GM18907 (cell line): ENCODE measurements around the gene CHEK2.
"Not testable (repeated sequence)": the region's sequence is repeated elsewhere in the genome, so short reads cannot be mapped to it uniquely, and the experiment has no call there.

Source experiments
- ATAC-seq: cut with Tn5 transposase; IDR thresholded peaks from one replicate; pipeline ENCODE4 v1.9.1; 2021; ENCODE audit warnings: mild to moderate bottlenecking, moderate library complexity; ENCODE audit not compliant: unreplicated experiment

The CHEK2 gene

GRCh38 chr22:28741785-28742561 lies at the start of gene CHEK2, which contains the start of gene HSCB:
CHEK2 (minus strand) TSS chr22:28741820; CDS start chr22:28734721, 7,099 bp downstream.
HSCB (plus strand) TSS chr22:28742039; CDS start chr22:28742096, 57 bp downstream.
- peak; percentile 90 for ATAC-seq

- ATAC-seq, result no peak
Observed at GRCh38 chr22:28791124-28791523, 49.5 kb upstream of the CHEK2 start.

- no peak for ATAC-seq
Observed at GRCh38 chr22:28788601-28789000, 47.0 kb upstream of the CHEK2 start.

- ATAC-seq, result no peak
Observed at GRCh38 chr22:28783786-28784671, 42.4 kb upstream of the CHEK2 start.

- ATAC-seq, result no peak
Observed at GRCh38 chr22:28780296-28780695, 38.7 kb upstream of the CHEK2 start.

GRCh38 chr22:28779833-28780232 lies 38.2 kb upstream of the CHEK2 start:
- ATAC-seq, result no peak

- no peak for ATAC-seq
Observed at GRCh38 chr22:28774378-28774777, 32.8 kb upstream of the CHEK2 start.

GRCh38 chr22:28773461-28773867 lies 31.8 kb upstream of the CHEK2 start:
- peak; percentile 25 for ATAC-seq

- peak; percentile 88 for ATAC-seq
Observed at GRCh38 chr22:28772633-28773460, 31.2 kb upstream of the CHEK2 start, which contains the start of gene CCDC117. CCDC117 (plus strand) TSS chr22:28772695; CDS start chr22:28772850, 155 bp downstream.

GRCh38 chr22:28771195-28771791 lies 29.7 kb upstream of the CHEK2 start:
- ATAC-seq, result no peak

- ATAC-seq, result no peak
Observed at GRCh38 chr22:28769394-28770085, 27.9 kb upstream of the CHEK2 start.

- ATAC-seq, result no peak
Observed at GRCh38 chr22:28768701-28769393, 27.2 kb upstream of the CHEK2 start.

GRCh38 chr22:28766628-28767027 lies 25.0 kb upstream of the CHEK2 start:
- ATAC-seq, result no peak

GRCh38 chr22:28762000-28762399 lies 20.4 kb upstream of the CHEK2 start:
- ATAC-seq, result not testable (repeated sequence)

GRCh38 chr22:28761449-28761755 lies 19.8 kb upstream of the CHEK2 start:
- ATAC-seq, result no peak

GRCh38 chr22:28759861-28760560 lies 18.4 kb upstream of the CHEK2 start:
- no peak for ATAC-seq

GRCh38 chr22:28754512-28754911 lies 12.9 kb upstream of the CHEK2 start:
- not testable (repeated sequence) for ATAC-seq

- no peak for ATAC-seq
Observed at GRCh38 chr22:28750471-28750881, 8.9 kb upstream of the CHEK2 start.

GRCh38 chr22:28743852-28744251 lies 2.2 kb upstream of the CHEK2 start:
- no peak for ATAC-seq
